ENCODE measurements around the gene PAM.

DNA sequence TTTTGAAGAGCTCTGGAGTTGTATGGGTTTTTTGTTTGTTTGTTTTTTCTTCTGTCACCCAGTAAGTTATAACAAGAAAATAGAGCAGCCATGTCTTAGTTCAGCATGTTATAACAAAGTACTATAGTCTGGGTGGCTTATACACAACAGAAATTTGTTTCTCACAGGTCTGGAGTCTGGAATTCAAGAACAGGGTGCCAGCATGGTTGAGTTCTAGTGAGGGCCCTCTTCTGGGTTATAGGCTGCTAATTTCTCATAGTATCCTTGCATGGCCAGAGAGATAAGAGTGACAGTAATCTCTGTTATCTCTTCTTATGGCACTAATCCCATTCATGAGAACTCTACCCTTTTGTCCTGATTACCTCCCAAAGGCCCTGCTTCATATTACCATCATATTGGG is 250.2 kb downstream of the PAM start:
- TF ChIP-seq, protein P1, sequence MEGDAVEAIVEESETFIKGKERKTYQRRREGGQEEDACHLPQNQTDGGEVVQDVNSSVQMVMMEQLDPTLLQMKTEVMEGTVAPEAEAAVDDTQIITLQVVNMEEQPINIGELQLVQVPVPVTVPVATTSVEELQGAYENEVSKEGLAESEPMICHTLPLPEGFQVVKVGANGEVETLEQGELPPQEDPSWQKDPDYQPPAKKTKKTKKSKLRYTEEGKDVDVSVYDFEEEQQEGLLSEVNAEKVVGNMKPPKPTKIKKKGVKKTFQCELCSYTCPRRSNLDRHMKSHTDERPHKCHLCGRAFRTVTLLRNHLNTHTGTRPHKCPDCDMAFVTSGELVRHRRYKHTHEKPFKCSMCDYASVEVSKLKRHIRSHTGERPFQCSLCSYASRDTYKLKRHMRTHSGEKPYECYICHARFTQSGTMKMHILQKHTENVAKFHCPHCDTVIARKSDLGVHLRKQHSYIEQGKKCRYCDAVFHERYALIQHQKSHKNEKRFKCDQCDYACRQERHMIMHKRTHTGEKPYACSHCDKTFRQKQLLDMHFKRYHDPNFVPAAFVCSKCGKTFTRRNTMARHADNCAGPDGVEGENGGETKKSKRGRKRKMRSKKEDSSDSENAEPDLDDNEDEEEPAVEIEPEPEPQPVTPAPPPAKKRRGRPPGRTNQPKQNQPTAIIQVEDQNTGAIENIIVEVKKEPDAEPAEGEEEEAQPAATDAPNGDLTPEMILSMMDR (IDR thresholded peaks at IDR 0.05), result no peak
- TF ChIP-seq POLR2A (IDR thresholded peaks at IDR 0.05), result no peak
